H1 (cell line): ENCODE measurements around the gene NCOA5. TPM values are rescaled to one million over a fixed set of nuclear protein-coding genes. Genes with fewer than 3 reads are reported as not detected.

Experiments
- ATF3 ChIP-seq: IDR thresholded peaks from 2 replicates; pipeline ENCODE4 v1.6.1; 2011; ENCODE audit warnings: low read depth, mild to moderate bottlenecking, low read length; ENCODE audit not compliant: insufficient read depth
- CBX5 ChIP-seq: fragments of 300-800, 300-1000 bp; sonication (generic); IDR thresholded peaks from 2 replicates; pipeline ENCODE4 v1.7.1; 2016; ENCODE audit warnings: antibody characterized with exemption, low read length, low read depth
- CHD2 ChIP-seq: IDR thresholded peaks from 2 replicates; pipeline ENCODE4 v1.6.1; 2012; ENCODE audit warnings: low read length, improper control_type of control experiment
- CHD7 ChIP-seq: fragments of 300-600 bp; sonication (generic); IDR thresholded peaks from 2 replicates; pipeline ENCODE4 v1.7.1; 2012; ENCODE audit warnings: low read length, moderate library complexity, mild to moderate bottlenecking, inconsistent platforms; ENCODE audit not compliant: insufficient replicate concordance
- E2F6 ChIP-seq: IDR thresholded peaks from 2 replicates; pipeline ENCODE4 v1.6.1; 2012; ENCODE audit warnings: inconsistent platforms
- GABPA ChIP-seq: IDR thresholded peaks from 2 replicates; pipeline ENCODE4 v1.6.1; 2011; ENCODE audit warnings: mild to moderate bottlenecking, low read length, moderate library complexity, borderline replicate concordance; ENCODE audit not compliant: insufficient read depth
- GTF2F1 ChIP-seq: IDR thresholded peaks from 2 replicates; pipeline ENCODE4 v1.6.1; 2012; ENCODE audit warnings: low read depth, low read length, improper control_type of control experiment, borderline replicate concordance
- HDAC6 ChIP-seq: IDR thresholded peaks from one replicate; pipeline ENCODE4 v1.7.1; 2012; ENCODE audit warnings: low read depth, mild to moderate bottlenecking, inconsistent platforms, low read length, moderate library complexity
- RBBP5 ChIP-seq: IDR thresholded peaks from 2 replicates; pipeline ENCODE4 v1.7.1; 2012; ENCODE audit warnings: low read depth, mild to moderate bottlenecking, inconsistent platforms, low read length, moderate library complexity, borderline replicate concordance
- ZNF274 ChIP-seq: IDR thresholded peaks from 2 replicates; pipeline ENCODE4 v1.7.0; 2012; ENCODE audit warnings: low read length, borderline replicate concordance; ENCODE audit errors: extremely low read depth
- polyA plus RNA-seq, 7 experiments: library from polyadenylated mRNA; depleted of rRNA in 3 of 7; stranded (reverse) in 5 of 7; unstranded in 2 of 7; fragments of >200 nt in 5 of 7; fragments of 200-250 nt in 2 of 7; gene quantifications; 1 replicate in 5 of 7; 2 replicates in 1 of 7; 4 replicates in 1 of 7; pipeline versions ENCODE4 v1.2.1 to v1.2.3, GENCODE V29; 2011 to 2013; ENCODE audit warnings: missing spikeins in 2 of 7, mixed read lengths in 2 of 7
- total RNA-seq: library from RNA; stranded (reverse); fragmentation: NEBNext Ultra II Directional; extraction: Animal tissue kit (Norgen Biotek cat#: 25700); gene quantifications from 2 replicates; pipeline ENCODE4 v1.2.1, GENCODE V29; 2021

The NCOA5 gene
- total and polyA plus RNA-seq, 2 of the 8 experiments (the other 6 are each of a cell fraction or from before 2014, with no cell fraction given) = 20.4 to 29.0 TPM

GRCh38 chr20:46031701-46032254 lies 58.0 kb downstream of the NCOA5 start (continued):
- TF ChIP-seq CHD7 = no peak
- no peak for TF ChIP-seq HDAC6
- peak; percentile 69; the same call in 1 of the 2 replicates for TF ChIP-seq RBBP5
- TF ChIP-seq ATF3 = no peak
- TF ChIP-seq ZNF274 = no peak
- no peak for TF ChIP-seq CBX5
- TF ChIP-seq CHD2 = no peak
- TF ChIP-seq E2F6 = no peak
- no peak for TF ChIP-seq GTF2F1
- peak; percentile 62; the same call in 1 of the 2 replicates for TF ChIP-seq GABPA
